ENCODE measurements around the gene KBTBD4. TPM values are rescaled to one million over a fixed set of nuclear protein-coding genes. Genes with fewer than 3 reads are reported as not detected.
A peak's percentile ranks its signal among the peaks of the same experiment; 100 is the strongest.
"Not testable (repeated sequence)": the region's sequence is repeated elsewhere in the genome, so short reads cannot be mapped to it uniquely, and the experiment has no call there.

KBTBD4 gene
- total RNA-seq, 2 experiments from 2014 or later = 17.7 to 20.7 TPM

GRCh38 chr11:47552566-47553405, 26.0 kb downstream of the KBTBD4 start, which contains the start of gene CELF1:
TSS of gene CELF1 (minus strand) at chr11:47553132. CDS start at chr11:47499523, 53,609 bp downstream.
- CTCF ChIA-PET = interaction anchor here (0.5 to 3.5 kb wide), 23 partner anchors 9 to 399 kb away, joined by 3 to 49 read pairs (median 4); partner anchors contain the start of genes KBTBD4, NDUFS3 and PTPMT1
- peak within 1 kb of the TSS; percentile 94 for H3K27ac Mint-ChIP-seq
- no peaks in the 10 kb centered on the region for H3K9me3 Mint-ChIP-seq (ENCODE audit: insufficient read depth)
- ATAC-seq = peak; percentile 93
- H3K4me3 Mint-ChIP-seq = peak within 1 kb of the TSS; percentile 95
- peaks cover 37% of the 10 kb centered on the region for H3K4me1 Mint-ChIP-seq (ENCODE audit: low read depth)
- POLR2A ChIA-PET = interaction anchor here (0.6 to 3.8 kb wide), 6 partner anchors 12 to 161 kb away, joined by 3 to 33 read pairs (median 6); partner anchors contain the start of genes KBTBD4, NDUFS3 and PTPMT1
- H3K27me3 Mint-ChIP-seq (ENCODE audit: low read depth) = no peaks in the 10 kb centered on the region
- DNase-seq = peak; percentile 94
- peaks cover 31% of the 10 kb centered on the region for H3K36me3 Mint-ChIP-seq (ENCODE audit: low read depth)

GRCh38 chr11:47552056-47552565, 26.7 kb downstream of the KBTBD4 start:
- CTCF ChIA-PET = interaction anchor here (0.5 to 3.5 kb wide), 12 partner anchors 10 to 307 kb away, joined by 3 to 49 read pairs (median 4); partner anchors contain the start of genes KBTBD4, NDUFS3 and PTPMT1
- peaks cover 34% of the 10 kb centered on the region for H3K36me3 Mint-ChIP-seq (ENCODE audit: low read depth)
- H3K4me1 Mint-ChIP-seq (ENCODE audit: low read depth) = peaks cover 41% of the 10 kb centered on the region
- peak overlapping the region; percentile 94 for H3K27ac Mint-ChIP-seq
- DNase-seq (peak; percentile 39), ATAC-seq (peak; percentile 4)
- H3K9me3 Mint-ChIP-seq (ENCODE audit: insufficient read depth) = no peaks in the 10 kb centered on the region
- POLR2A ChIA-PET = interaction anchor here (0.7 to 3.8 kb wide), 5 partner anchors 13 to 191 kb away, joined by 3 to 33 read pairs (median 8); partner anchors contain the start of genes KBTBD4, NDUFS3 and PTPMT1
- no peaks in the 10 kb centered on the region for H3K27me3 Mint-ChIP-seq (ENCODE audit: low read depth)
- peak overlapping the region; percentile 95 for H3K4me3 Mint-ChIP-seq

GRCh38 chr11:47551086-47551485, 27.7 kb downstream of the KBTBD4 start:
- H3K36me3 Mint-ChIP-seq (ENCODE audit: low read depth) = peaks cover 40% of the 10 kb centered on the region
- peak overlapping the region; percentile 95 for H3K4me3 Mint-ChIP-seq
- ChIA-PET CTCF (interaction anchor here (1.2 to 3.5 kb wide), 8 partner anchors 9 to 65 kb away, joined by 3 to 49 read pairs (median 6); partner anchors contain the start of genes KBTBD4, NDUFS3 and PTPMT1), POLR2A (interaction anchor here (0.7 to 3.8 kb wide), 3 partner anchors 14 to 193 kb away, joined by 3 to 33 read pairs (median 8); partner anchors contain the start of gene PTPMT1)
- peak overlapping the region; percentile 63 for H3K27ac Mint-ChIP-seq
- ATAC-seq (no peak), DNase-seq (no peak)
- peaks cover 42% of the 10 kb centered on the region for H3K4me1 Mint-ChIP-seq (ENCODE audit: low read depth)
- H3K27me3 Mint-ChIP-seq (ENCODE audit: low read depth) = no peaks in the 10 kb centered on the region
- H3K9me3 Mint-ChIP-seq (ENCODE audit: insufficient read depth) = no peaks in the 10 kb centered on the region

- Mint-ChIP-seq H3K36me3 (ENCODE audit: low read depth) (peaks cover 40% of the 10 kb centered on the region), H3K4me1 (ENCODE audit: low read depth) (peaks cover 42% of the 10 kb centered on the region)
- POLR2A ChIA-PET = interaction anchor here (1.8 to 3.8 kb wide), 2 partner anchors 15 to 26 kb away, joined by 8 to 33 read pairs; partner anchors contain the start of gene PTPMT1
Observed at GRCh38 chr11:47550288-47551047, 28.3 kb downstream of the KBTBD4 start.

GRCh38 chr11:47546274-47546673, 32.5 kb downstream of the KBTBD4 start:
- DNase-seq; H3K4me3 Mint-ChIP-seq; H3K27me3 Mint-ChIP-seq (ENCODE audit: low read depth); CTCF ChIA-PET; POLR2A ChIA-PET; ATAC-seq; H3K9me3 Mint-ChIP-seq (ENCODE audit: insufficient read depth); H3K27ac Mint-ChIP-seq: not testable (repeated sequence)
- peaks cover 35% of the 10 kb centered on the region for H3K36me3 Mint-ChIP-seq (ENCODE audit: low read depth)
- H3K4me1 Mint-ChIP-seq (ENCODE audit: low read depth) = peaks cover 40% of the 10 kb centered on the region

More at GRCh38 chr11:47550288-47551047, 28.3 kb downstream of the KBTBD4 start:
- Mint-ChIP-seq H3K27me3 (ENCODE audit: low read depth) (no peaks in the 10 kb centered on the region), H3K9me3 (ENCODE audit: insufficient read depth) (no peaks in the 10 kb centered on the region), H3K4me3 (peak overlapping the region; percentile 95), H3K27ac (peak overlapping the region; percentile 24)
- CTCF ChIA-PET = interaction anchor here (1.5 to 3.5 kb wide), 5 partner anchors 9 to 32 kb away, joined by 4 to 49 read pairs (median 7); partner anchors contain the start of gene PTPMT1
- ATAC-seq = no peak
- no peak for DNase-seq

GRCh38 chr11:47545298-47545697, 33.5 kb downstream of the KBTBD4 start:
- CTCF ChIA-PET = no interaction called here
- Mint-ChIP-seq H3K9me3 (ENCODE audit: insufficient read depth) (no peaks in the 10 kb centered on the region), H3K4me1 (ENCODE audit: low read depth) (peaks cover 40% of the 10 kb centered on the region), H3K4me3 (no peak overlapping the region), H3K27me3 (ENCODE audit: low read depth) (no peaks in the 10 kb centered on the region), H3K36me3 (ENCODE audit: low read depth) (peaks cover 37% of the 10 kb centered on the region), H3K27ac (no peak overlapping the region)
- DNase-seq = no peak
- no peak for ATAC-seq
- POLR2A ChIA-PET = no interaction called here

GRCh38 chr11:47541070-47541469, 37.7 kb downstream of the KBTBD4 start:
- H3K27ac Mint-ChIP-seq = peak overlapping the region; percentile 60
- no peak for ATAC-seq
- peaks cover 38% of the 10 kb centered on the region for H3K4me1 Mint-ChIP-seq (ENCODE audit: low read depth)
- no peak for DNase-seq
- H3K4me3 Mint-ChIP-seq = no peak overlapping the region
- H3K27me3 Mint-ChIP-seq (ENCODE audit: low read depth) = no peaks in the 10 kb centered on the region
- CTCF ChIA-PET = interaction anchor here (1.3 to 5.9 kb wide), 5 partner anchors 11 to 30 kb away, joined by 3 to 49 read pairs (median 4); partner anchors contain the start of gene CELF1
- POLR2A ChIA-PET = interaction anchor here (1.1 to 1.2 kb wide), 2 partner anchors 12 to 24 kb away, joined by 3 read pairs; partner anchors contain the start of genes CELF1 and PTPMT1
- peaks cover 32% of the 10 kb centered on the region for H3K36me3 Mint-ChIP-seq (ENCODE audit: low read depth)
- no peaks in the 10 kb centered on the region for H3K9me3 Mint-ChIP-seq (ENCODE audit: insufficient read depth)

- H3K27ac Mint-ChIP-seq = no peak overlapping the region
- no peaks in the 10 kb centered on the region for H3K9me3 Mint-ChIP-seq (ENCODE audit: insufficient read depth)
- ATAC-seq = no peak
- DNase-seq = no peak
- H3K27me3 Mint-ChIP-seq (ENCODE audit: low read depth) = no peaks in the 10 kb centered on the region
- CTCF ChIA-PET = interaction anchor here (0.7 to 5.9 kb wide), 7 partner anchors 13 to 30 kb away, joined by 3 to 49 read pairs (median 3); partner anchors contain the start of gene CELF1
- peaks cover 38% of the 10 kb centered on the region for H3K4me1 Mint-ChIP-seq (ENCODE audit: low read depth)
- POLR2A ChIA-PET = no interaction called here
- peaks cover 36% of the 10 kb centered on the region for H3K36me3 Mint-ChIP-seq (ENCODE audit: low read depth)
- no peak overlapping the region for H3K4me3 Mint-ChIP-seq
Observed at GRCh38 chr11:47539681-47540039, 39.1 kb downstream of the KBTBD4 start.

GRCh38 chr11:47538741-47539565, 39.8 kb downstream of the KBTBD4 start:
- Mint-ChIP-seq H3K27ac (no peak overlapping the region), H3K4me1 (ENCODE audit: low read depth) (peaks cover 34% of the 10 kb centered on the region), H3K27me3 (ENCODE audit: low read depth) (no peaks in the 10 kb centered on the region), H3K4me3 (no peak overlapping the region), H3K9me3 (ENCODE audit: insufficient read depth) (no peaks in the 10 kb centered on the region), H3K36me3 (ENCODE audit: low read depth) (peaks cover 36% of the 10 kb centered on the region)
- ChIA-PET CTCF (interaction anchor here (5.9 kb wide), 1 partner anchor 13 kb away, joined by 49 read pairs; the partner anchor contains the start of gene CELF1), POLR2A (no interaction called here)
- no peak for DNase-seq
- no peak for ATAC-seq

- no peaks in the 10 kb centered on the region for H3K27me3 Mint-ChIP-seq (ENCODE audit: low read depth)
- CTCF ChIA-PET = interaction anchor here (0.7 to 1.3 kb wide), 2 partner anchors 17 to 19 kb away, joined by 3 read pairs; no protein-coding TSS in a partner anchor
- H3K27ac Mint-ChIP-seq = no peak overlapping the region
- H3K4me1 Mint-ChIP-seq (ENCODE audit: low read depth) = peaks cover 31% of the 10 kb centered on the region
- DNase-seq = no peak
- POLR2A ChIA-PET = no interaction called here
- peaks cover 36% of the 10 kb centered on the region for H3K36me3 Mint-ChIP-seq (ENCODE audit: low read depth)
- no peak for ATAC-seq
- no peak overlapping the region for H3K4me3 Mint-ChIP-seq
- H3K9me3 Mint-ChIP-seq (ENCODE audit: insufficient read depth) = no peaks in the 10 kb centered on the region
Observed at GRCh38 chr11:47536915-47537314, 41.9 kb downstream of the KBTBD4 start.

Data from activated CD8-positive, alpha-beta T cell treated with anti-CD3 and anti-CD28 coated beads, Interleukin-2, amount 10 ng/mL, durations not matched to agents 7 days and 5 days (primary cell).